AG09319 (cell line): ENCODE data around the gene TPD52L1.

Source experiments
- DNase-seq: peaks from one replicate; pipeline ENCODE4 v3.0.0-alpha.2; 2010; ENCODE audit warnings: low read depth; ENCODE audit errors: extremely low read depth
- CTCF ChIP-seq: IDR thresholded peaks from 2 replicates; pipeline ENCODE4 v1.5.1; 2011; ENCODE audit warnings: low read depth, mild to moderate bottlenecking, inconsistent platforms, low read length, moderate library complexity

TPD52L1 gene

GRCh38 chr6:125153391-125154117 lies at the start of gene TPD52L1:
Gene TPD52L1 (plus strand): TSS chr6:125153773. CDS start chr6:125153952, 179 bp downstream.
- TF ChIP-seq CTCF = peak; percentile 93
- peak; percentile 22 for DNase-seq

- peak; percentile 34 for DNase-seq
- no peak for TF ChIP-seq CTCF
These were observed 49.1 kb upstream of the TPD52L1 start for GRCh38 chr6:125104425-125104824.

GRCh38 chr6:125107048-125107447 lies 46.5 kb upstream of the TPD52L1 start:
- TF ChIP-seq CTCF = no peak
- DNase-seq = no peak

GRCh38 chr6:125107896-125108295 lies 45.7 kb upstream of the TPD52L1 start:
- no peak for DNase-seq
- no peak for TF ChIP-seq CTCF

- DNase-seq = no peak
- TF ChIP-seq CTCF = no peak
These were observed 43.5 kb upstream of the TPD52L1 start for GRCh38 chr6:125110056-125110455.

GRCh38 chr6:125111219-125111983 lies 42.2 kb upstream of the TPD52L1 start:
- no peak for DNase-seq
- no peak for TF ChIP-seq CTCF

GRCh38 chr6:125112934-125113333 lies 40.6 kb upstream of the TPD52L1 start:
- TF ChIP-seq CTCF = no peak
- DNase-seq = no peak
